Renal cortical epithelial cell (primary cell): ENCODE measurements around the gene BCL2L14. TPM values are rescaled to one million over a fixed set of nuclear protein-coding genes. Genes with fewer than 3 reads are reported as not detected.
"Not testable (repeated sequence)": the region's sequence is repeated elsewhere in the genome, so short reads cannot be mapped to it uniquely, and the experiment has no call there.

Experiments used
- DNase-seq: peaks from one replicate; pipeline ENCODE4 v3.0.0-alpha.2; 2011; ENCODE audit warnings: low read depth
- total RNA-seq: library from RNA; depleted of rRNA; stranded (reverse); fragments of >200 nt; gene quantifications from 2 replicates; pipeline ENCODE4 v1.2.3, GENCODE V29; 2014

Gene BCL2L14
- total RNA-seq, 1 donor from 2014 or later = 0.40 TPM

- no peak for DNase-seq
These were observed 37.8 kb downstream of the BCL2L14 start for GRCh38 chr12:12108441-12109058.

GRCh38 chr12:12110923-12111555 lies 40.3 kb downstream of the BCL2L14 start:
- not testable (repeated sequence) for DNase-seq

GRCh38 chr12:12115514-12115913 lies 44.8 kb downstream of the BCL2L14 start:
- no peak for DNase-seq

GRCh38 chr12:12116677-12117076 lies 45.9 kb downstream of the BCL2L14 start:
- DNase-seq = no peak

- DNase-seq = no peak
These were observed 50.3 kb downstream of the BCL2L14 start for GRCh38 chr12:12121061-12121460.

- DNase-seq = no peak
These were observed 52.4 kb downstream of the BCL2L14 start for GRCh38 chr12:12123036-12123604.

GRCh38 chr12:12126551-12126950 lies 55.8 kb downstream of the BCL2L14 start:
- DNase-seq = peak; percentile 7

GRCh38 chr12:12127304-12127703 lies 56.6 kb downstream of the BCL2L14 start:
- no peak for DNase-seq

- DNase-seq = no peak
These were observed 57.9 kb downstream of the BCL2L14 start for GRCh38 chr12:12128670-12129069.

GRCh38 chr12:12133259-12133658 lies 62.5 kb downstream of the BCL2L14 start:
- no peak for DNase-seq

GRCh38 chr12:12133785-12134184 lies 63.0 kb downstream of the BCL2L14 start:
- DNase-seq = no peak

GRCh38 chr12:12138203-12139154 lies 67.7 kb downstream of the BCL2L14 start:
- peak; percentile 78 for DNase-seq

- no peak for DNase-seq
These were observed 70.3 kb downstream of the BCL2L14 start for GRCh38 chr12:12141000-12141399.

- not testable (repeated sequence) for DNase-seq
These were observed 73.8 kb downstream of the BCL2L14 start for GRCh38 chr12:12144531-12144930.

GRCh38 chr12:12147111-12147510 lies 76.4 kb downstream of the BCL2L14 start:
- no peak for DNase-seq

Other genes with a start within 250 kb of the BCL2L14 start
- gene LRP6, start 196.1 kb downstream of the BCL2L14 start, total RNA-seq = 25.9 and 79.1 TPM in 2 replicates